HEK293T (cell line): ENCODE measurements around the gene QSOX2.

ENCODE experiments used
- CTBP1 ChIP-seq: fragments of 450-650 bp; IDR thresholded peaks from 2 replicates; pipeline ENCODE4 v1.6.1; 2016; ENCODE audit warnings: borderline replicate concordance
- FOXA1 ChIP-seq: fragments of 450-650 bp; IDR thresholded peaks from 2 replicates; pipeline ENCODE4 v1.6.1; 2016; ENCODE audit warnings: mild to moderate bottlenecking
- ZNF384 ChIP-seq: fragments of 450-650 bp; IDR thresholded peaks from 2 replicates; pipeline ENCODE4 v1.6.1; 2016

DNA sequence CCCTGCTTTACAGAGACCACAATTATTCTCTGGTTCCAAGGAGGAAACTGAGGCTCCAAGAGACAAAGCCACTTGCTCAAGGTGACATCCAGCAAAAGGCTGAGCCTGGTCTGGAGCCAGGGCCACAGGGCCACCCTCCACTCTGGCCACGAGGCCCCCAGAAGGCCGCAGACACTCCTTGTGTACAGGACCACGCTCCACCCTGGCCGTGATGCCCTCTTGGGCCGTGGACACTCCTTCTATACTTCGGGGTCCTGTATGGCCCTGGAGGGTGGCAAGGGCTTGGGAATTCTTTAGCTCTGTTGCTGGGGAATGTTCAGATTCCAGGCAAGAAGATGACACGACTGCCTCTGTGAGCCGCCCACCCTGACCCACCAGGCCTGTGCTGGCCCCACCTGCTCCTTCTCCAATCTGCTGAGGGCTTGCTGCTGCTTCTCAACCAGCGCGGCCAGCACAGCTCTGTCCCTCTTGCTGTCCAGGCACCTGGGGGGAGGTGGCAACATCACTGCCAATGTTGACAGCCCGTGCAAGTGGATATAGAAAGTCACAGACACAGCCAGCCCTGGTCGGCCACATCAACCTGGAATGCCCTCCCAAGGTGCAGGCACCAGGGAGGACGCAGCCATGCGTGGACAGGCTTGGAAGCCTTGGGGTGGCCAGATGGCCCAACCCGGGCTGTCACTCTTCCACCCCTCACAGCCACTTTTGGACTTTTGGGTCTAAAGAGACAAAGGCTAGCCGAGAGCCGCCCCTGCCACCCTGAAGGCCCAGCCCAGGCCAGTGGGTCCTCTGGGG is 20.1 kb upstream of the QSOX2 start:
- TF ChIP-seq FOXA1 (no peak), ZNF384 (no peak), CTBP1 (no peak)
